Measurements from ENCODE around the gene POPDC3. TPM values are rescaled to one million over a fixed set of nuclear protein-coding genes. Genes with fewer than 3 reads are reported as not detected.

Gene POPDC3
- total RNA-seq, 4 donors from 2014 or later = 0.35 to 0.79 TPM; not detected in 2

- H3K27ac ChIP-seq = no peak overlapping the region
- H3K36me3 ChIP-seq = no peaks in the 10 kb centered on the region
- intact Hi-C loops (cut with DNase I; ENCODE audit: low total_unique reads) = no loop called here
- H3K4me1 ChIP-seq = no peaks in the 10 kb centered on the region
- H3K4me3 ChIP-seq = no peak overlapping the region
- H3K9me3 ChIP-seq = no peaks in the 10 kb centered on the region
- TF ChIP-seq, protein P1, sequence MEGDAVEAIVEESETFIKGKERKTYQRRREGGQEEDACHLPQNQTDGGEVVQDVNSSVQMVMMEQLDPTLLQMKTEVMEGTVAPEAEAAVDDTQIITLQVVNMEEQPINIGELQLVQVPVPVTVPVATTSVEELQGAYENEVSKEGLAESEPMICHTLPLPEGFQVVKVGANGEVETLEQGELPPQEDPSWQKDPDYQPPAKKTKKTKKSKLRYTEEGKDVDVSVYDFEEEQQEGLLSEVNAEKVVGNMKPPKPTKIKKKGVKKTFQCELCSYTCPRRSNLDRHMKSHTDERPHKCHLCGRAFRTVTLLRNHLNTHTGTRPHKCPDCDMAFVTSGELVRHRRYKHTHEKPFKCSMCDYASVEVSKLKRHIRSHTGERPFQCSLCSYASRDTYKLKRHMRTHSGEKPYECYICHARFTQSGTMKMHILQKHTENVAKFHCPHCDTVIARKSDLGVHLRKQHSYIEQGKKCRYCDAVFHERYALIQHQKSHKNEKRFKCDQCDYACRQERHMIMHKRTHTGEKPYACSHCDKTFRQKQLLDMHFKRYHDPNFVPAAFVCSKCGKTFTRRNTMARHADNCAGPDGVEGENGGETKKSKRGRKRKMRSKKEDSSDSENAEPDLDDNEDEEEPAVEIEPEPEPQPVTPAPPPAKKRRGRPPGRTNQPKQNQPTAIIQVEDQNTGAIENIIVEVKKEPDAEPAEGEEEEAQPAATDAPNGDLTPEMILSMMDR (IDR thresholded peaks at IDR 0.05) = no peak
- TF ChIP-seq POLR2A (IDR thresholded peaks at IDR 0.05) = no peak
- no peak for DNase-seq
- H3K27me3 ChIP-seq = no peaks in the 10 kb centered on the region
Observed at GRCh38 chr6:105111105-105111504, 68.7 kb downstream of the POPDC3 start.

DNA sequence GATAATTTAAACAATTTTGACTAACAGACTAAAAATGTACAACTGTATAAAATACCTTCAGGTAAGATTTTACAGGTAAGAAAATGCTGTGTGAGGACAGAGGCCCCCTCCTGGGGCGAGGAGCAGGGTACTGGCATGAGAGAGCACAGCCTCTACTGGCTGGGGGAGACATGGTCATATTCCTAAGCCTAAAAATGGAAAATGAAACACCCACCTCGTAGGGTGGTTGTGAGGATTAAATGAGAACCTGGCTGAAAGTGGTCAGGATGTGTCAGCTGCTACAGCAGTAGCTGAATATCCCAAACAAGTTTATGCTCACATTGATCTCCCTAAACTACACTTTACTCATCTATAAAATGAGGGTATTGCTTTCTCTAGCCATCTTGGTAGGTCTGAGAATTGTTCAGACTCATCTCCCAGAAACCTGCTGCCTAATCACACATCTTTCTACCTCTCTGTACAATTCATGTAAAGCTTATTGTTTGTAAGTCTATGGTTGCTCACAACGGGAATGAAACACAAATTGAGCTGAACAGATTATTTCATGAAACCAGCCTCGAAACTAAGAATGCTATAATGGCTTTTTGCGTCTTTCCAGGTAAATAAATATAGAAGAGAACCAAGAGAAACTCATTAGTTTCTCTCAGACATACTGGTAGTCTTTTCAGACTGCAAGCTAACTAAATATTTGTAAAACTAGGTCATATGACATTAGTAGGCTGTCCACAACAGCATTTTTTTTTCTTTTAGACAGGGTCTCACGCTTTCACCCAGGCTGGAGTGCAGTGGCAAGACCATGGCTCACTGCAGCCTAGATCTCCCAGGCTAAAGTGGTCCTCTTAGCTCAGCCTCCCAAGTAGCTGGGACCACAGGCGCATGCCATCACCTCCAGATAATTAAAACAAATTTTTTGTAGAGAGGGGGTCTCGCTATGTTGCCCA is 69.6 kb downstream of the POPDC3 start:
- H3K27me3 ChIP-seq = no peaks in the 10 kb centered on the region
- no peak overlapping the region for H3K27ac ChIP-seq
- no peak for TF ChIP-seq POLR2A (IDR thresholded peaks at IDR 0.05)
- TF ChIP-seq, protein P1 (IDR thresholded peaks at IDR 0.05) = no peak
- no peaks in the 10 kb centered on the region for H3K4me1 ChIP-seq
- DNase-seq = no peak
- H3K36me3 ChIP-seq = no peaks in the 10 kb centered on the region
- intact Hi-C loops (cut with DNase I; ENCODE audit: low total_unique reads) = no loop called here
- H3K4me3 ChIP-seq = no peak overlapping the region
- H3K9me3 ChIP-seq = no peaks in the 10 kb centered on the region

DNA sequence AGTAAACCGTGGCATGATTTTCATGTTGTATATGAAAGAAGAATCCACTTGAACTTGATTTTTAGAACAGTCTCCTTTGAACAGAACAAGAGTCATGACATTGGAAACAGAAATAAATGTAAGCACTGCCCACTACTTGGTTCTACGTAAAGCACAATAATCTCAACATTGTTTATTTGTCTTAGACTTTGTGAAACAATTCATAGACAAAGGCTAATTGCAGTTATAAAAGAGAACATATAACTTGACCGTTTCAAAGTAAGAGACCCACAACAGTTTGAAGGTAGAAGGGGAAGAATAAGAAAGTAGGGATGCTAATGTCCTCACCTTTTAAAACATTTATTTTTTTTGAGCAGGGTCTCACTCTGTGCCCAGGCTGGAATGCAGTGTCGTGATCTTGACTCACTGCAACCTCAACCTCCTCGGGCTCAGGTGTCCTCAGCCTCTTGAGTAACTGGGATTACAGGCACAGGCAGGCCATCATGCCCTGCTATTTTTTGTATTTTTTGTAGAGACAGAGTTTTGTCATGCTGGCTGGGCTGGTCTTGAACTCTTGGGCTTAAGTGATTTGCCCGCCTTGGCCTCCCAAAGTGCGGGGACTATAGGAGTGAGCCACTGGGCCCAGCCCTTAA is 71.1 kb downstream of the POPDC3 start:
- Histone ChIP-seq H3K27me3 (no peaks in the 10 kb centered on the region), H3K4me1 (no peaks in the 10 kb centered on the region), H3K36me3 (no peaks in the 10 kb centered on the region), H3K27ac (no peak overlapping the region), H3K9me3 (no peaks in the 10 kb centered on the region), H3K4me3 (no peak overlapping the region)
- intact Hi-C loops (cut with DNase I; ENCODE audit: low total_unique reads) = no loop called here
- TF ChIP-seq, protein P1 (IDR thresholded peaks at IDR 0.05) = no peak
- TF ChIP-seq POLR2A (IDR thresholded peaks at IDR 0.05) = no peak
- no peak for DNase-seq

Other genes starting within 250 kb of the POPDC3 start
- gene LIN28B, start 222.9 kb downstream of the POPDC3 start, total RNA-seq = under 1 TPM in 1 of 4 donors, not detected in 3; 0.14 TPM
- 10 to 100 TPM in 3 of 4 donors, 1 to 10 TPM in 1; 9.7 to 29.6 (median 17.1) TPM for gene PREP, start 223.1 kb upstream of the POPDC3 start, total RNA-seq